GM23338 (cell line): Measurements from ENCODE around the gene CDC34. TPM values are rescaled to one million over a fixed set of nuclear protein-coding genes. Genes with fewer than 3 reads are reported as not detected.
A peak's percentile ranks its signal among the peaks of the same experiment; 100 is the strongest.

Experiments used
- ATAC-seq: fragments of 200-7000 bp; cut with Tn5 transposase; 3 replicates; pipeline ENCODE4 v1.9.1; 2020
- DNase-seq: peaks from one replicate; pipeline ENCODE4 v3.0.0-alpha.2; 2015; ENCODE audit warnings: low spot score
- H2AFZ ChIP-seq: fragments of 200-600 bp; sonication (generic); 2 replicates; pipeline ENCODE4 v1.8.0; 2016; ENCODE audit warnings: antibody characterized with exemption, mild to moderate bottlenecking, moderate library complexity
- H3F3A ChIP-seq: fragments of 200-600 bp; sonication (generic); replicated peaks from 2 replicates; pipeline ENCODE4 v1.8.0; 2017; ENCODE audit warnings: antibody characterized with exemption, mixed run types, low read depth
- H3K27ac ChIP-seq: fragments of 200-600 bp; sonication (generic); 2 replicates; pipeline ENCODE4 v1.6.1; 2016; ENCODE audit warnings: low read depth
- H3K27me3 ChIP-seq: fragments of 200-600 bp; sonication (generic); 2 replicates; pipeline ENCODE4 v1.8.0; 2016; ENCODE audit warnings: mild to moderate bottlenecking, mixed run types, moderate library complexity; ENCODE audit not compliant: insufficient read depth
- H3K36me3 ChIP-seq: fragments of 200-600 bp; sonication (generic); 2 replicates; pipeline ENCODE4 v1.8.0; 2016; ENCODE audit warnings: mild to moderate bottlenecking; ENCODE audit not compliant: insufficient read depth
- H3K4me1 ChIP-seq: fragments of 200-600 bp; sonication (generic); 2 replicates; pipeline ENCODE4 v1.8.0; 2016; ENCODE audit warnings: mild to moderate bottlenecking, moderate library complexity; ENCODE audit not compliant: insufficient read depth
- H3K4me2 ChIP-seq: fragments of 200-600 bp; sonication (generic); 2 replicates; pipeline ENCODE4 v1.7.1; 2017; ENCODE audit warnings: mixed run types
- H3K4me3 ChIP-seq: fragments of 200-600 bp; sonication (generic); 2 replicates; pipeline ENCODE4 v1.6.1; 2016; ENCODE audit warnings: mixed run types
- H3K79me2 ChIP-seq: fragments of 200-600 bp; sonication (generic); replicated peaks from 2 replicates; pipeline ENCODE4 v1.8.0; 2017; ENCODE audit warnings: mild to moderate bottlenecking; ENCODE audit not compliant: insufficient read depth
- H3K9me2 ChIP-seq: fragments of 200-600 bp; sonication (generic); 2 replicates; pipeline ENCODE4 v1.8.0; 2017; ENCODE audit not compliant: insufficient read depth
- H4K20me1 ChIP-seq: fragments of 200-600 bp; sonication (generic); replicated peaks from 2 replicates; pipeline ENCODE4 v1.8.0; 2017; ENCODE audit warnings: mild to moderate bottlenecking; ENCODE audit not compliant: insufficient read depth
- H3K27ac Mint-ChIP-seq: 2 replicates; pipeline ENCODE4 v1.8.0; 2020; ENCODE audit warnings: inconsistent platforms, mild to moderate bottlenecking, moderate library complexity, mixed read lengths
- H3K27me3 Mint-ChIP-seq: 3 replicates; pipeline ENCODE4 v1.8.0; 2022; ENCODE audit warnings: low read depth, mild to moderate bottlenecking, moderate library complexity, mixed read lengths, inconsistent platforms; ENCODE audit not compliant: insufficient read depth, poor library complexity
- H3K36me3 Mint-ChIP-seq: 3 replicates; pipeline ENCODE4 v1.8.0; 2021; ENCODE audit warnings: low read depth, mild to moderate bottlenecking, inconsistent platforms, moderate library complexity, mixed read lengths
- H3K4me1 Mint-ChIP-seq: 3 replicates; pipeline ENCODE4 v1.8.0; 2020; ENCODE audit warnings: mild to moderate bottlenecking, inconsistent platforms, mixed read lengths
- H3K4me3 Mint-ChIP-seq: 3 replicates; pipeline ENCODE4 v1.8.0; 2021; ENCODE audit warnings: moderate library complexity, mild to moderate bottlenecking, inconsistent platforms, mixed read lengths
- H3K9me3 Mint-ChIP-seq: 3 replicates; pipeline ENCODE4 v1.8.0; 2020; ENCODE audit warnings: moderate library complexity, mild to moderate bottlenecking, inconsistent platforms, mixed read lengths
- CREB1 ChIP-seq: fragments of 250-450 bp; sonication (Bioruptor Pico); IDR thresholded peaks from 2 replicates; pipeline ENCODE4 v1.5.0; 2020; ENCODE audit warnings: low read depth, mild to moderate bottlenecking, moderate library complexity
- CTCF ChIP-seq, 2 experiments: fragments of 200-600 bp in 1 of 2; sonication (generic) in 1 of 2; conservative IDR thresholded peaks; 2 replicates each; pipeline versions ENCODE4 v1.5.1 to v1.6.1; 2016 to 2017; ENCODE audit warnings: antibody characterized with exemption in 2 of 2, low read depth in 2 of 2, mild to moderate bottlenecking in 2 of 2, moderate library complexity in 1 of 2
- ETS1 ChIP-seq: IDR thresholded peaks from 2 replicates; pipeline ENCODE4 v1.6.1; 2016; ENCODE audit warnings: antibody characterized with exemption
- REST ChIP-seq: IDR thresholded peaks from one replicate; pipeline ENCODE4 v1.6.1; 2018; ENCODE audit warnings: antibody characterized with exemption; ENCODE audit not compliant: unreplicated experiment
- STAT1 ChIP-seq: IDR thresholded peaks from one replicate; pipeline ENCODE4 v1.6.1; 2016; ENCODE audit warnings: antibody characterized with exemption; ENCODE audit not compliant: unreplicated experiment
- ZNF114 ChIP-seq: fragments of 250-450 bp; sonication (Bioruptor Pico); IDR thresholded peaks from 2 replicates; pipeline ENCODE4 v1.5.0; 2020; ENCODE audit warnings: mild to moderate bottlenecking, moderate library complexity
- ZNF331 ChIP-seq: fragments of 250-450 bp; sonication (Bioruptor Pico); IDR thresholded peaks from 2 replicates; pipeline ENCODE4 v1.5.0; 2020; ENCODE audit warnings: low read depth, mild to moderate bottlenecking, moderate library complexity
- ZNF462 ChIP-seq: fragments of 250-450 bp; sonication (Bioruptor Pico); IDR thresholded peaks from 2 replicates; pipeline ENCODE4 v1.5.0; 2020; ENCODE audit warnings: mild to moderate bottlenecking, moderate library complexity
- polyA plus RNA-seq: library from polyadenylated mRNA; unstranded; fragments of >200 nt; fragmentation: Nextera tagmentation; extraction: Ambion mirVana; gene quantifications from 2 replicates; pipeline ENCODE4 v1.2.1, GENCODE V29; 2016
- total RNA-seq: library from RNA; depleted of rRNA; stranded (reverse); fragments of >200 nt; shearing (Covaris generic); gene quantifications from 2 replicates; pipeline ENCODE4 v1.2.3, GENCODE V29; 2014

The CDC34 gene
- total and polyA plus RNA-seq, 2 experiments from 2014 or later: 114 to 148 TPM

- TF ChIP-seq STAT1 (no peak), ZNF114 (CRISPR knock-in tag) (no peak), REST (no peak), ETS1 (peak; percentile 97), CTCF (conservative IDR thresholded peaks at IDR 0.05; ENCODE audit: low read depth in 2 of 2) (no peak), ZNF331 (CRISPR knock-in tag) (no peak), CREB1 (CRISPR knock-in tag) (peak; percentile 80)
Observed at GRCh38 chr19:488505-489417, 42.8 kb upstream of the CDC34 start (continued).

- Mint-ChIP-seq H3K4me3 (peak overlapping the region; percentile 79), H3K27ac (no peak overlapping the region), H3K9me3 (peaks cover 9% of the 10 kb centered on the region), H3K36me3 (no peaks in the 10 kb centered on the region), H3K27me3 (peaks cover 26% of the 10 kb centered on the region), H3K4me1 (peaks cover 18% of the 10 kb centered on the region)
- DNase-seq (peak; percentile 72), ATAC-seq (peak; percentile 20)
- H3K4me2 ChIP-seq: peak overlapping the region; percentile 92
- no peak for TF ChIP-seq ZNF331 (CRISPR knock-in tag)
- TF ChIP-seq ZNF462 (CRISPR knock-in tag): no peak
- TF ChIP-seq CREB1 (CRISPR knock-in tag): no peak
- no peaks in the 10 kb centered on the region for H3K36me3 ChIP-seq
- H3K9me2 ChIP-seq: no peaks in the 10 kb centered on the region
- no peaks in the 10 kb centered on the region for H3K79me2 ChIP-seq
- H3K27ac ChIP-seq: no peak overlapping the region
- H3K4me3 ChIP-seq: peak overlapping the region; percentile 86
- peaks cover 8% of the 10 kb centered on the region; the same call in 1 of the 2 replicates for H3K4me1 ChIP-seq
- peaks cover 12% of the 10 kb centered on the region for H3F3A ChIP-seq
- peak overlapping the region; percentile 78; the same call in 1 of the 2 replicates for H2AFZ ChIP-seq
- peaks cover 6% of the 10 kb centered on the region; the same call in 1 of the 2 replicates for H3K27me3 ChIP-seq
- no peaks in the 10 kb centered on the region for H4K20me1 ChIP-seq
Observed at GRCh38 chr19:489418-490196, 42.0 kb upstream of the CDC34 start.
